Mesendoderm (in vitro differentiated cells): Measurements from ENCODE around the gene PSG2.
"Not testable (repeated sequence)": the region's sequence is repeated elsewhere in the genome, so short reads cannot be mapped to it uniquely, and the experiment has no call there.

Experiments used
- DNase-seq: peaks from one replicate; pipeline ENCODE4 v3.0.0; 2013
- H2AK5ac ChIP-seq: 2 replicates; pipeline ENCODE4 v1.6.1; 2013; ENCODE audit warnings: low read length, inconsistent platforms
- H2BK120ac ChIP-seq: 2 replicates; pipeline ENCODE4 v1.6.1; 2013; ENCODE audit warnings: low read depth, mild to moderate bottlenecking, low read length, moderate library complexity, mixed read lengths
- H2BK15ac ChIP-seq: replicated peaks from 2 replicates; pipeline ENCODE4 v1.6.1; 2013; ENCODE audit warnings: low read depth, mild to moderate bottlenecking, moderate library complexity
- H2BK5ac ChIP-seq: 2 replicates; pipeline ENCODE4 v1.6.1; 2013; ENCODE audit warnings: low read length, inconsistent platforms
- H3K18ac ChIP-seq: 2 replicates; pipeline ENCODE4 v1.6.1; 2013; ENCODE audit warnings: mild to moderate bottlenecking, low read length, mixed read lengths
- H3K23ac ChIP-seq: one replicate; pipeline ENCODE4 v1.6.1; 2013; ENCODE audit warnings: low read length
- H3K27ac ChIP-seq: 2 replicates; pipeline ENCODE4 v1.5.1; 2013; ENCODE audit warnings: low read depth, mild to moderate bottlenecking, inconsistent platforms, low read length, moderate library complexity
- H3K27me3 ChIP-seq: 2 replicates; pipeline ENCODE4 v1.6.1; 2013; ENCODE audit warnings: low read length, control low read depth, mild to moderate bottlenecking, inconsistent platforms; ENCODE audit not compliant: insufficient read depth, poor library complexity
- H3K36me3 ChIP-seq: 2 replicates; pipeline ENCODE4 v1.6.1; 2013; ENCODE audit warnings: low read length, inconsistent platforms; ENCODE audit not compliant: control insufficient read depth, insufficient read depth
- H3K4ac ChIP-seq: one replicate; pipeline ENCODE4 v1.6.1; 2013; ENCODE audit warnings: low read depth, mild to moderate bottlenecking, low read length, moderate library complexity
- H3K4me1 ChIP-seq: 2 replicates; pipeline ENCODE4 v1.6.1; 2013; ENCODE audit warnings: low read depth, low read length, inconsistent platforms; ENCODE audit not compliant: control insufficient read depth
- H3K4me2 ChIP-seq: 2 replicates; pipeline ENCODE4 v1.6.1; 2013; ENCODE audit warnings: low read length
- H3K4me3 ChIP-seq: 2 replicates; pipeline ENCODE4 v1.5.1; 2013; ENCODE audit warnings: mild to moderate bottlenecking, low read length
- H3K56ac ChIP-seq: one replicate; pipeline ENCODE4 v1.6.1; 2013; ENCODE audit warnings: low read length
- H3K79me1 ChIP-seq: 2 replicates; pipeline ENCODE4 v1.6.1; 2013; ENCODE audit warnings: low read length, inconsistent platforms
- H3K79me2 ChIP-seq: 2 replicates; pipeline ENCODE4 v1.6.1; 2013; ENCODE audit warnings: mild to moderate bottlenecking, low read length; ENCODE audit not compliant: control insufficient read depth, insufficient read depth
- H3K9ac ChIP-seq: 2 replicates; pipeline ENCODE4 v1.6.1; 2013; ENCODE audit warnings: low read length, inconsistent platforms
- H4K5ac ChIP-seq: one replicate; pipeline ENCODE4 v1.6.1; 2013; ENCODE audit warnings: low read length
- H4K8ac ChIP-seq: one replicate; pipeline ENCODE4 v1.6.1; 2013; ENCODE audit warnings: low read depth, mild to moderate bottlenecking, control low read depth, low read length, moderate library complexity
- WGBS: extraction: QIAGEN DNeasy Blood & Tissue Kit; methylation state at CpG from one replicate; pipeline ENCODE4 v1.1.7; 2013; ENCODE audit warnings: low lambda C conversion rate, missing lambda C conversion rate; ENCODE audit not compliant: insufficient coverage; ENCODE audit errors: extremely low coverage; 5-methylcytosine and 5-hydroxymethylcytosine counted together

PSG2 gene

GRCh38 chr19:43085796-43086530, 3.5 kb upstream of the PSG2 start:
- not testable (repeated sequence) for DNase-seq, H3K4ac ChIP-seq, H3K18ac ChIP-seq, H4K5ac ChIP-seq, H3K23ac ChIP-seq, H3K36me3 ChIP-seq, H3K4me3 ChIP-seq, H3K27me3 ChIP-seq, H2BK120ac ChIP-seq, H3K56ac ChIP-seq, H3K4me1 ChIP-seq, H2BK15ac ChIP-seq, H4K8ac ChIP-seq, H3K4me2 ChIP-seq, H2BK5ac ChIP-seq, H3K79me1 ChIP-seq, H3K79me2 ChIP-seq, H2AK5ac ChIP-seq, H3K27ac ChIP-seq, H3K9ac ChIP-seq
- WGBS, result no CpG with 5 or more reads among the region's 2 CpGs

- not testable (repeated sequence) for H2BK15ac ChIP-seq, H3K79me1 ChIP-seq, H3K27ac ChIP-seq, H3K18ac ChIP-seq, H3K9ac ChIP-seq, H3K4me3 ChIP-seq, H2AK5ac ChIP-seq, H2BK5ac ChIP-seq, H3K56ac ChIP-seq, H3K4me1 ChIP-seq, H2BK120ac ChIP-seq, H3K27me3 ChIP-seq, H4K8ac ChIP-seq, H3K36me3 ChIP-seq, H4K5ac ChIP-seq, H3K79me2 ChIP-seq, H3K23ac ChIP-seq, DNase-seq, H3K4me2 ChIP-seq, H3K4ac ChIP-seq
- WGBS, result no CpG with 5 or more reads among the region's 12 CpGs
Observed at GRCh38 chr19:43084196-43084832, 1.8 kb upstream of the PSG2 start.

GRCh38 chr19:43083721-43084120, 1.2 kb upstream of the PSG2 start:
- H3K36me3 ChIP-seq, H3K4me2 ChIP-seq, H3K27me3 ChIP-seq, H3K27ac ChIP-seq, DNase-seq, H3K4me1 ChIP-seq, H4K8ac ChIP-seq, H3K9ac ChIP-seq, H4K5ac ChIP-seq, H3K4me3 ChIP-seq, H2BK5ac ChIP-seq, H2AK5ac ChIP-seq, H2BK120ac ChIP-seq, H3K18ac ChIP-seq, H3K56ac ChIP-seq, H3K4ac ChIP-seq, H3K79me1 ChIP-seq, H3K79me2 ChIP-seq, H3K23ac ChIP-seq, H2BK15ac ChIP-seq: not testable (repeated sequence)
- WGBS, result no CpG with 5 or more reads among the region's 9 CpGs

GRCh38 chr19:43078311-43078710, 4.2 kb downstream of the PSG2 start:
- no peak overlapping the region for H2BK120ac ChIP-seq
- H3K27ac ChIP-seq, result no peak overlapping the region

GRCh38 chr19:43077881-43078280, 4.6 kb downstream of the PSG2 start:
- H3K56ac ChIP-seq, H4K5ac ChIP-seq, H3K36me3 ChIP-seq, H3K18ac ChIP-seq, H3K4me3 ChIP-seq, H3K27me3 ChIP-seq, H4K8ac ChIP-seq, H3K4me1 ChIP-seq, DNase-seq, H3K23ac ChIP-seq, H3K79me2 ChIP-seq, H2BK120ac ChIP-seq, H2AK5ac ChIP-seq, H2BK5ac ChIP-seq, H3K27ac ChIP-seq, H3K4me2 ChIP-seq, H3K4ac ChIP-seq, H3K79me1 ChIP-seq, H3K9ac ChIP-seq, H2BK15ac ChIP-seq: not testable (repeated sequence)
- WGBS, result no CpG with 5 or more reads among the region's 4 CpGs

More at GRCh38 chr19:43078311-43078710, 4.2 kb downstream of the PSG2 start:
- Histone ChIP-seq H3K18ac (no peak overlapping the region), H3K4me3 (no peak overlapping the region), H2BK15ac (no peak overlapping the region), H4K5ac (no peak overlapping the region), H3K27me3 (no peaks in the 10 kb centered on the region), H3K56ac (no peak overlapping the region), H3K79me2 (no peaks in the 10 kb centered on the region), H2BK5ac (no peak overlapping the region), H3K4ac (no peak overlapping the region), H4K8ac (no peak overlapping the region), H2AK5ac (no peak overlapping the region), H3K4me2 (no peak overlapping the region), H3K4me1 (no peaks in the 10 kb centered on the region), H3K36me3 (no peaks in the 10 kb centered on the region), H3K79me1 (no peaks in the 10 kb centered on the region), H3K23ac (no peak overlapping the region), H3K9ac (no peak overlapping the region)
- no peak for DNase-seq
- WGBS, result no CpG with 5 or more reads among the region's 4 CpGs
